GM12891 (cell line): ENCODE results near the gene TRIO.

ENCODE experiments used
- POLR2A ChIP-seq: IDR thresholded peaks from 2 replicates; pipeline ENCODE4 v1.6.1; 2011; ENCODE audit warnings: low read depth, low read length, control low read depth
- TAF1 ChIP-seq: IDR thresholded peaks from 2 replicates; pipeline ENCODE4 v1.6.1; 2011; ENCODE audit warnings: low read depth, low read length, control low read depth

- TF ChIP-seq POLR2A (no peak), TAF1 (no peak)
Observed at GRCh38 chr5:14284392-14285148, 141.4 kb downstream of the TRIO start.
